DND-41 (cell line): ENCODE data around the gene CAMK1.

ENCODE experiments used
- ATAC-seq: fragments of 200-7000 bp; cut with Tn5 transposase; 3 replicates; pipeline ENCODE4 v1.9.1; 2021; ENCODE audit warnings: low read depth; ENCODE audit not compliant: insufficient read depth
- DNase-seq: peaks from one replicate; pipeline ENCODE4 v3.0.0-alpha.2; 2020
- H2AFZ ChIP-seq: 2 replicates; pipeline ENCODE4 v1.6.0; 2012; ENCODE audit warnings: low read depth, low read length
- H3K27ac ChIP-seq: 2 replicates; pipeline ENCODE4 v1.5.1; 2012; ENCODE audit warnings: low read length, inconsistent platforms
- H3K27me3 ChIP-seq: fragments of 200-600 bp; sonication (generic); 2 replicates; pipeline ENCODE4 v1.6.0; 2012; ENCODE audit warnings: low read length, mild to moderate bottlenecking, inconsistent platforms; ENCODE audit not compliant: insufficient read depth, poor library complexity
- H3K36me3 ChIP-seq: 2 replicates; pipeline ENCODE4 v1.5.1; 2012; ENCODE audit warnings: low read length, inconsistent platforms; ENCODE audit not compliant: insufficient read depth
- H3K4me1 ChIP-seq: 2 replicates; pipeline ENCODE4 v1.5.1; 2012; ENCODE audit warnings: mild to moderate bottlenecking, low read length; ENCODE audit not compliant: insufficient read depth
- H3K4me2 ChIP-seq: 2 replicates; pipeline ENCODE4 v1.6.0; 2012; ENCODE audit warnings: mild to moderate bottlenecking, moderate library complexity, low read length, inconsistent platforms; ENCODE audit not compliant: insufficient read depth
- H3K4me3 ChIP-seq, 2 experiments: fragments of 200-600 bp in 1 of 2; shearing (Covaris generic) in 1 of 2; 2 replicates each; pipeline ENCODE4 v1.5.1; 2012 to 2016; ENCODE audit warnings: inconsistent platforms in 2 of 2, low read length in 2 of 2, mild to moderate bottlenecking in 2 of 2, low read depth in 1 of 2, moderate library complexity in 1 of 2
- H3K79me2 ChIP-seq: 2 replicates; pipeline ENCODE4 v1.6.0; 2012; ENCODE audit warnings: low read length, inconsistent platforms; ENCODE audit not compliant: insufficient read depth
- H3K9ac ChIP-seq: 2 replicates; pipeline ENCODE4 v1.6.0; 2012; ENCODE audit warnings: low read depth, mild to moderate bottlenecking, inconsistent platforms, low read length, moderate library complexity
- H3K9me3 ChIP-seq: 2 replicates; pipeline ENCODE4 v1.5.1; 2012; ENCODE audit warnings: low read length, moderate library complexity, mild to moderate bottlenecking, inconsistent platforms; ENCODE audit not compliant: insufficient read depth, severe bottlenecking
- H4K20me1 ChIP-seq: 2 replicates; pipeline ENCODE4 v1.6.0; 2012; ENCODE audit warnings: low read length; ENCODE audit not compliant: insufficient read depth
- CTCF ChIP-seq: IDR thresholded peaks from 2 replicates; pipeline ENCODE4 v1.5.1; 2012; ENCODE audit warnings: borderline replicate concordance, low read length, moderate library complexity, mild to moderate bottlenecking; ENCODE audit not compliant: poor library complexity, severe bottlenecking; ENCODE audit errors: extremely low read depth
- EZH2 ChIP-seq: IDR thresholded peaks from 3 replicates; pipeline ENCODE4 v1.6.1; 2012; ENCODE audit warnings: borderline replicate concordance, low read depth, mild to moderate bottlenecking, moderate library complexity, low read length, inconsistent platforms; ENCODE audit not compliant: severe bottlenecking

CAMK1 gene

GRCh38 chr3:9779721-9780457 is 10.1 kb upstream of the CAMK1 start:
- Histone ChIP-seq H3K4me1 (peaks cover 28% of the 10 kb centered on the region), H2AFZ (no peak overlapping the region)

GRCh38 chr3:9779075-9779593 is 9.4 kb upstream of the CAMK1 start:
- Histone ChIP-seq H3K27ac (no peak overlapping the region), H4K20me1 (peaks cover 31% of the 10 kb centered on the region), H3K4me1 (peaks cover 28% of the 10 kb centered on the region), H3K36me3 (peaks cover 23% of the 10 kb centered on the region), H2AFZ (no peak overlapping the region), H3K4me2 (no peak overlapping the region), H3K4me3 (no peak overlapping the region), H3K9me3 (no peaks in the 10 kb centered on the region), H3K27me3 (peaks cover 8% of the 10 kb centered on the region), H3K79me2 (no peaks in the 10 kb centered on the region), H3K9ac (no peak overlapping the region)
- TF ChIP-seq EZH2 (no peak), CTCF (no peak)
- no peak for DNase-seq
- no peak for ATAC-seq

More at GRCh38 chr3:9779721-9780457, 10.1 kb upstream of the CAMK1 start:
- peak overlapping the region; percentile 39; the same call in 1 of the 2 replicates for H3K4me2 ChIP-seq
- no peaks in the 10 kb centered on the region for H3K9me3 ChIP-seq
- TF ChIP-seq EZH2 (no peak), CTCF (no peak)
- peaks cover 25% of the 10 kb centered on the region for H3K36me3 ChIP-seq
- H3K4me3 ChIP-seq = no peak overlapping the region
- H3K79me2 ChIP-seq = no peaks in the 10 kb centered on the region
- H3K27me3 ChIP-seq = peaks cover 8% of the 10 kb centered on the region
- ATAC-seq = peak; percentile 92
- peak; percentile 73 for DNase-seq
- peak overlapping the region; percentile 4; the same call in 1 of the 2 replicates for H3K9ac ChIP-seq
- H3K27ac ChIP-seq = peak overlapping the region; percentile 62
- peaks cover 31% of the 10 kb centered on the region for H4K20me1 ChIP-seq

GRCh38 chr3:9778143-9779074 is 8.7 kb upstream of the CAMK1 start:
- TF ChIP-seq EZH2 (no peak), CTCF (no peak)
- peaks cover 8% of the 10 kb centered on the region for H3K27me3 ChIP-seq
- H4K20me1 ChIP-seq = peaks cover 31% of the 10 kb centered on the region
- H3K79me2 ChIP-seq = no peaks in the 10 kb centered on the region
- H3K4me2 ChIP-seq = no peak overlapping the region
- no peak overlapping the region for H3K9ac ChIP-seq
- ATAC-seq (no peak), DNase-seq (no peak)
- no peak overlapping the region for H3K27ac ChIP-seq
- no peak overlapping the region for H2AFZ ChIP-seq
- peaks cover 17% of the 10 kb centered on the region for H3K36me3 ChIP-seq
- H3K4me3 ChIP-seq = no peak overlapping the region
- H3K9me3 ChIP-seq = no peaks in the 10 kb centered on the region
- H3K4me1 ChIP-seq = peaks cover 28% of the 10 kb centered on the region
